Pons (tissue), 1 donor: Measurements from ENCODE around the gene ADPRH.

Experiments used
- DNase-seq: peaks from one replicate; pipeline ENCODE4 v3.0.0-alpha.2; 2016; ENCODE audit warnings: low spot score

ADPRH gene

GRCh38 chr3:119597548-119598288 lies 18.4 kb downstream of the ADPRH start, which contains the start of gene PLA1A:
PLA1A (plus strand) TSS chr3:119597885; CDS start chr3:119597914, 29 bp downstream.
- DNase-seq = no peak

GRCh38 chr3:119598410-119599098 lies 19.3 kb downstream of the ADPRH start:
- DNase-seq = no peak

- DNase-seq = no peak
These were observed 20.4 kb downstream of the ADPRH start for GRCh38 chr3:119599558-119600174.

- no peak for DNase-seq
These were observed 21.4 kb downstream of the ADPRH start for GRCh38 chr3:119600732-119601131.

- DNase-seq = no peak
These were observed 21.9 kb downstream of the ADPRH start for GRCh38 chr3:119601154-119601553.

GRCh38 chr3:119602676-119603075 lies 23.4 kb downstream of the ADPRH start:
- DNase-seq = no peak

- DNase-seq = no peak
These were observed 25.6 kb downstream of the ADPRH start for GRCh38 chr3:119604878-119605277.

GRCh38 chr3:119608405-119609000 lies 29.2 kb downstream of the ADPRH start:
- no peak for DNase-seq

GRCh38 chr3:119609301-119609700 lies 30.0 kb downstream of the ADPRH start:
- no peak for DNase-seq

- DNase-seq = no peak
These were observed 32.4 kb downstream of the ADPRH start for GRCh38 chr3:119611664-119612063.

GRCh38 chr3:119613201-119613600 lies 33.9 kb downstream of the ADPRH start:
- no peak for DNase-seq

- no peak for DNase-seq
These were observed 34.6 kb downstream of the ADPRH start for GRCh38 chr3:119613872-119614271.

GRCh38 chr3:119616056-119616455 lies 36.8 kb downstream of the ADPRH start:
- no peak for DNase-seq

GRCh38 chr3:119619094-119619493 lies 39.8 kb downstream of the ADPRH start:
- DNase-seq = no peak

GRCh38 chr3:119620899-119621298 lies 41.6 kb downstream of the ADPRH start:
- no peak for DNase-seq

- DNase-seq = no peak
These were observed 44.9 kb downstream of the ADPRH start for GRCh38 chr3:119624002-119624720.

- DNase-seq = no peak
These were observed 46.3 kb downstream of the ADPRH start for GRCh38 chr3:119625451-119626153.

GRCh38 chr3:119626196-119626595 lies 46.9 kb downstream of the ADPRH start:
- DNase-seq = no peak

- no peak for DNase-seq
These were observed 48.2 kb downstream of the ADPRH start for GRCh38 chr3:119627461-119627860.

GRCh38 chr3:119628390-119628789 lies 49.1 kb downstream of the ADPRH start:
- DNase-seq = no peak

GRCh38 chr3:119628816-119629445 lies 49.6 kb downstream of the ADPRH start:
- DNase-seq = no peak
